GM19328 (cell line): ENCODE data around the gene RGMA.
"Not testable (repeated sequence)": the region's sequence is repeated elsewhere in the genome, so short reads cannot be mapped to it uniquely, and the experiment has no call there.

ENCODE experiments used
- ATAC-seq: cut with Tn5 transposase; IDR thresholded peaks from one replicate; pipeline ENCODE4 v1.9.1; 2021; ENCODE audit warnings: mild to moderate bottlenecking, moderate library complexity; ENCODE audit not compliant: unreplicated experiment

RGMA gene

DNA sequence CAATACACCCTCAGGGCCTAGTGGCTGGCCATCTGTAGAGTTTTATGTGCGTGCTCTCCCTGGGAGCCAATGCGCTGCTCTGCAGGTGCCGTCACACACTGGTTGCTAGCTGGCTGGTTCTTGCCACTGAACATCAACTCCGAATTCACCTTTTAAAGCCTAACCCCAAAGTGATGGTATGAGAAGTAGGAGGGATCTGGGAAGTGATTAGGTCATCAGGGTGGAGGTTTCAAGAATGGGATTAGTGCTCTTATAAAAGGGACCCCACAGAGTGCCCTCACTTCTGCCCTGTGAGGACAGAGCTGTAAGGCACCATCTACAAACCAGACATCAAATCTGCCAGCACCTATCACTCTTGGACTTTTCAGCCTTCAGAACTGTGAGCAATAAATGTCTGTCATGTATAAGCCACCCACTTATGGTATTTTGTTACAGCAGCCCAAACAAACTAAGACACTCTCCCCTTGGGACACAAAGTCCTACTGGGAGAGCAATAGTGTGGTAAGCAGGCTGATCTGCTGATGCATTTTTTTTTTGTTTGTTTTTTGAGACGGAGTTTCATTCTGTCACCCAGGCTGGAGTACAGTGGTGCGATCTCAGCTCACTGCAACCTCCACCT, 20.3 kb downstream of the RGMA start:
- ATAC-seq, result no peak

DNA sequence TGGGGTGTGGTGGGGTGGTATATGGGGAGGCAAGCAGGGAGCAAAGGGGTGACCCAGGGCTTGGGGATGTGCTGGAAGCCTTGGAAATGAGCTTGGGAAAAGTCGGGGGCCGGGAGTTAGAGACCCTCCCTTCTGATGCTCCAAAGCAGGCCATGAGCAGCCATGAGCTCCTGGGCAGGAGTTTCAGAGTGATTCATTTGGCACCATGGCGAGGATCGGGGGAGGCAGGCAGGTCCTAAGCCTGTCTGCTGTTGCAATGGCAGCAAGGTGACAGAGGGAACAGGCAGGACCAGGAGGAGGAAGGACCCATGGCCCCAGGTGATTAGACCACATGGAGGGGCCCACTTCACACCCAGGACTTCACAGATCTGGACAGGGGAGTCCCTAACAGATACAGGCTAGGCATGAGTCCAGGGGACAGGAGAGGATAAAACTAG, 21.3 kb downstream of the RGMA start:
- no peak for ATAC-seq

DNA sequence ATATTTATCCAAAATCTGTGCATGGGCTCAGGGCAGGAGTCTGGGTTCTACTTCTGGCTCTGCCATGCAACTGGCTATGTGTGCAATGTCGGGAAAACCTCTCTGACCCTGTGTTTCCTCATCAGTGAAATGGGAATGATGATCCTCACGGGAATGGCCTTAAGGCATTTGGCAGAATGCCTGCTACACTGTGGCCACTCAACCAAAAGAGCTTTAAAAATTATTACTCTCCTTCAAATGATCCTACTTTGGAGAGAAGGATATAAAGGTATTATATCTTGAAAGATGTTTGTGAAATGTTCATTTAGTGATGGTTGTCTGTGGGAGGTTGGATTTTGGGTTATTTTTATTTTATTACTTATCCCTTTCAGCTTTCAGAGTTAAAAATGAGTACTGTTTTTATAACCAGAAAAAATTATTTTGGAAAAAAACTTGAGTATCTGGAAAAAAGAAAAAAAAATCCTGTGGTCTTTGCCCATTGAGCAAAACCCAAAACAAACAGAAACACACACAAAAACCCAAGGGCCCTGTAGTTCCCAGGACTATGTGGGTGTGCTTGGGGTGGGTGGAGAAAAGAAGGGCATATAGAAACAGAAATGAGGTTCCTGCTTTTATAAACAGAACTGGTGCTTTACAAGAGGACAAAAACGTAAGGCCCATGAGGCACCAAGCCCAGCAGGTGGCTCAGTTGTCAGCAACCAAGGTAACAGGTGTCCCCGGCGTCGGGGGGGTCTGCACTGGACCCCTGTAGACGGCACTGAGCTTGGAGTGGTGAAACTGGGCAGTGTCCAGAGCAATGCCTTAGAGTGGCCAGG, 22.0 kb downstream of the RGMA start:
- ATAC-seq, result no peak

DNA sequence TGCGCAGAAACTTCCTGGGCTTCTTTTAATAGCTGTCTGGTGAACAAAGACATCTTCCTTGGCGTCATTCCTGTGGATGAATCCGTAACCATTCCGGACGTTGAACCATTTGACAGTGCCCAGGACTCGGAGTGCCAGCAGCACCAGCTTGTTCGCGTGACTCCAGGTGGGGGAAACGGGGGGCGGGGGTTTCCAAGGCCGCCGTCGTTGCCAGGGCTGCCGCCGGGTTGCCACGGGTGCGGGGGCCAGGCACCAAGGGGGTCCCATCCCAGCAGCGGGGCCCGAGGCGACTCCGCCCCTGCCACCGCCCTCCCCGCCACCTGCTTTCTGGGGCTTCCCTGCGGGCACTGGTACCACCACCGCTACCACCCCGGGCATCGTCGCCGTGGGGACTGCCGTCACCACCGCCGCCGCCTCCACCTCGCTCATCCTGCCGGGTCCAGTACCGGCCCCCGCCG, 22.8 kb downstream of the RGMA start:
- no peak for ATAC-seq

DNA sequence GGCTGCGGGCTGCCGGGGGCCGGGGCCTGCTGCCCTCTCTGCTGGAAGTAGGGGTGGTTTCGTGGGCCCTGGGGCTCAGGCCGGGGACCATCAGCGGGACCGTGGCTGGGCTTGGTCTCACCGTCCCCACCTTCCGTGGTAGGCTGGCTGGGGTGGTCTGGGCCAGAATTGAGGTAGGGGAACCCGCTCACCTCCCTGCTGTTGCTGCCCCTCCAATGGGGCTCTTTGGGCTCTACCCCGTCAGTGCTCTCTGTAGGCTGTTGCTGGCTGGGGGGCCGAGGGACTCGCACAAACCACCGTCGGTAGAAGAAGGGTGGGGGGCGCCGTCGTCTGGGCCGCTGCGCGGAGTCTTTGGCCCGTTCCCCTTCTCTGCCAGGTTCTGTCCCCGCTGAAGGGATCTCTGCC, 23.4 kb downstream of the RGMA start:
- ATAC-seq, result no peak

DNA sequence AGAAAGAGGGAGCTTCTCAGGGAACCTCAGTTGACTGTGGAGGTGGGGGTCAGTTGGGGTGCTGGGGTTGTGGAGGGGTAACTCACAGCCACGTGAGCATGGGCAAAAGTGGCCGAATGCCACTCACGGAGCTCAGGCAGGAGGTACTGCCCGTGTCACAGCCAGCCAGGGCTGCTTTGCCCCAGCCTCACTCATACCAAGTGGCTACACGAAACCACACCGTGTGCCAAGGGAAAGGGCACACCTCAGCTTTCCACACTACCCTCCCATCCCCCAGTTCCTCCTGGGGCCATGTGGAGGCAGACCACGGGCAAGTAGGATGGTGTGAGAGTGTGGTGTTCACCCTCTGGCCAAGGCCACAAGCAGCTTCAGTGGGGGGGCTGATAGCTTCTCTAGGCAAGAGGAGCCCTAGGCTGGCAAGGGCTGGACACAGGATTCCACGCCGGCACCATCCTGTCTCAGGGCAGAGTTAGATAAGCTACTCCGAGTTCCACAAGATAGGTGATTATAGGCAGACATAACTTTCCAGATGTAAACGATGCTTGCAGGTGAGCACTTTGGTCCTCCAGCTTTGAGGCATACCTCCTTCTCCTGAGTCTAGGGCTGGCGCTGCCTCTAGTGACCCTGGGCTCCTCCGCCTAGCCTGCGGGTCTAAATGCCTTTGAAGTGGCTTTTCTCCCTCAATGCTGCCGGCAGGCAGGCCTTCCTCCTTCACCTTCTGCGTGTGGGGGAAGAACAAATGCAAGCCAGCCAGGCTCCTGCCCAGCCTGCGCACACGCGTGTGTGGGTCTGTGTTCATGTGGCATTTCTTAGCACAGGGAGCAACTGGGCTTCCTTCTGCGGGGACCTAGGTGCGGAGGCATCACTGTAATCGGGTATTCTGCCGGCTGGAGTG, 25.0 kb downstream of the RGMA start:
- no peak for ATAC-seq

DNA sequence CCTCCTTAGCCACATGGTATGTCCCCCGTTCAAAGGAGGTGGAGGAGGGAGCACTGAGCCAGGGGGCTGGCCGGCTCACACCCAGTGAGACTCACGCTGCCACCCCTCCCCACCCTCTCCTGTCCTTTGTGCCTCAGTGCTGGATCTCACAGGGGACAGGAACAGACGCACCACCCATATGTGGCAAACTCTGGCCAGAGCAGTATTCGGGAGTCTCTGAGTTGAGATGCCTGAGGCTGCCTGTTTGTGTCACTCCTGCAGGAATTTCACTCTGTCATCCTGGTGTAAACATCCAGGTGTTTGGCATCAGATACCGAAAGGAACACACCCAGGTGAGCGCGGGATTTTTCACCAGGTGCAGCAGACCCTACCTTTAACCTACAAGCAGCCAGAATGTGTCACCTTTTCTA, 25.7 kb downstream of the RGMA start:
- no peak for ATAC-seq

DNA sequence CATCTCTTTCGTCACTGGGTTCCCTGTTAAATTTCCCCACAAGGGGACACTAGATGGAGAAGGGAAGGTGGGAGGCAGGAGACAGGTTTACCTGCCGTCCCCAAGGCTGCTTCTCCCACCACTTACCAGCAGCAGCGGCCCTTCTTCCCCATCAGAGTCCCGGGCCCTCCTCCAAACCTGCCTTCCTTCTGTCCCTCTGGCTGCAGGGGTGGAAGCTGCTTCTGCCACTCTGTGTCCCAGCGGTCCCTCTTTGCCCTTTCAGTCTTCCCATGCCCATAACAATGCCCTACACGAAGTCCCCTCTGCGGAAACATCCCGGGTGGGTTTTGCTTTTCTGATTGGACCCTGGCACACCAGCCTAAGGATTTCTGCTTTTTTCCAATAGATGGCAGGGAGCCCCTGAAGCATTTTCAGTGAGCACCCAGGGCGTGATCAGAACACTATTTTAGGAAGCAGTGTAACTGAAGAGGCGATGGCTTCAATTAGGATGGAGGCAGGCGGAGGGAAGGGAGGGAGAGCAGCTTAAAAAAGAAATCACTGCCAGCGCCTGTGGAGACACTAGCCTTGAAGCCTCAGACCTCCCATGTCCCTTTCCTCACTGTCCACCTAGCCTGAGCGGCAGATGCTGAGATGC, 26.3 kb downstream of the RGMA start:
- ATAC-seq, result not testable (repeated sequence)

DNA sequence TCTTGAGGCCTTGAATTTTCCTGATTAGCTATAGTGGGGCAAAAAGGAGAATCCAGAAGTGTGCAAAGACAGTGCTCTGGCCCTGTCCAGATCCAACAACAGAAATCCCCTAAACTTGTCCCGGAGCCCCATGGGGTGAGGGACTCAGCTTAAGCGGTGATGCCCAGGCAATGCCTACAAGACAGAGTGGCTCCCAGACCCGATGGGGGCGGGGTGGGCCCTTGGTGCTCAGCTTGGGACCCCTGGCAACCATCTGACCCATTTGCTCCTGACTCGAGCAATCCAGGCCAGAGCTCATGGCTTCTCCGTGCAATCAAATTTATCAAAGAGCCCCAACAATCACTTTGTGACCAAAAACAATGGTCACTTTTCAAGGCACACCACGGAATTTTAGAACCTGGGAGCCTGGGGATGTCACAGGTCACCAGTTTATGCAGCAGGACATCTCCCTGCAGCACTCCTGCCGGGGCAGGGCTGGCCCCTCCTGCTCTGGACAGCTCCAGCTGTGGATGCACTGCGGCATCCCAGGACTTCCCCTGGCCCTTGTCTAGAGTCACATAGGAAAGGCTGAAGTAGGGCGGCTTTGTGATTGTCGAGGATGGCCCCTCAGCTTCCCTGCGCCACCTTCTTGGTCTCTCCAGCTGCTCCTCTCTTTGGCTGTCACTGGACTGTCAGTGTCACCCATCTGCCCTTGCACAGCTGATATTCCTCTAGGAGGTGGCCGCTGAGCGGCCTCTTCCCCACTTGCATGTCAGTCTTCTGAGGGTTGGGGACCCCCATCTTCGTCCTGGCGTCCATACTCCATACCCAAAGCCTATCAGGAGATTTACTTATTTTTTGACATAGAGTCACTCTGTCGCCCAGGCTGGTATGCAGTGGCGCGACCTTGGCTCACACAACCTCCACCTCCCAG, 28.4 kb downstream of the RGMA start:
- no peak for ATAC-seq

DNA sequence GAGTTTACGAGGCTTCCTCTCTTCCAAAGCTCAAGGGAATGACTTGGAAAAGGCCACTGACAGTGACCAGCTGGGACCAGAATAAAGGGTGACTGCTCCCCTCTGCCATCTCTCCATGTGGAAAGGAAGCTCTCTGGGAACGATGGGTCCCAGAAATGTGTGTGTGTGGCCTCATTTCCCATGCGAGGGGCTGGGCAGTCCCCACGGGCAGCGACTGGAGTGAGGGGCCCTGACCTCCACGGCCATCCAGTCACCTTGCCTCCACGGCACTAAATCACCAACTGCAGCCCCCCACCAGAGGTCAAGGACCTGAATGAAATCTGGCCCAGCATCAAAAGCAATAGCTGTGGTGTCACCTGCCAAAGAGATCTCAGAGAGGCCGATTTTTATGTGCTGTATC, 29.6 kb downstream of the RGMA start:
- ATAC-seq, result no peak

DNA sequence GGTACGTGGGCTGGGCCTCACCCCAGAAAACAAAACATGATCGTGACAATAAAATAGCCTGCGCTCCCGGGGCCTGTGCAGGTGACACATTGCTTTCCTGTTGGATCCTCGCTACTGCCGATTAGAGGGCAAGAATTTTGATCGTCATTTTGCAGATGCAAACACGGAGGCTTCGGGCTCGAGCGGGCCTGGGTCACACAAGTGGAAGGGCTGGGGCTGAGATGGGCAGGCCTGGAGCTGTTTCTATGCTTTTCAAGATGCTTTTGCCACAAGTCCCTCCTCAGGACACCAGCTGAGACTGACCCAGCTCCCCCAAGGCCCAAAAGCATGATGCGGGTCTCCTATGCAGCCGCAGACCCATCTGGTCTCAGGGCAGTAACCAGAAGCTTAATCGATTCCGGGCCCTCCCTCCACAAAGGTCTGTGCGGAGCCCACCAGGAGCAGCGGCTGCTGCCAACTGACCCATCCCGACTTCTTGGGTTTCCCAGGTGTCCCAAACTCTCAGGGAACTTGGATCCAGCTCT, 30.0 kb downstream of the RGMA start:
- no peak for ATAC-seq

DNA sequence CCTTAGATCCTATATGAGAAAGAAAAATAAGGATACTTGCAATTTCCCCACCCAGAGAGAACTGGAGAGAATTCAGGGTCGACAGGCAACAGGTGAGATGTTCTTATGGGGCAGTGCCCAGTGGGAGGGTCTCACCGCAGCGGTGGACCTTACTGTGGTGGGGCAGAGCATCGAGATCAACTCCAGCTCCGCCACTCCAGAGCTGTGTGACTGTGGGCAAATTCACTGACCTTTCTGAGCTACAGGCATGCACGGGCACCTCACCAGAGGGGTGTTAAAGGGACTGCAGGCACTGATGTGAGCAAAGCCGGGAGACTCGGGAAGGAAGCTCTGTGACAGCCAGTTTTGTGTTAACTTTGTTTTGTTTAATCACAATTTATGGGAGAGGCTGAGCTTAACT, 30.9 kb downstream of the RGMA start:
- ATAC-seq, result no peak

DNA sequence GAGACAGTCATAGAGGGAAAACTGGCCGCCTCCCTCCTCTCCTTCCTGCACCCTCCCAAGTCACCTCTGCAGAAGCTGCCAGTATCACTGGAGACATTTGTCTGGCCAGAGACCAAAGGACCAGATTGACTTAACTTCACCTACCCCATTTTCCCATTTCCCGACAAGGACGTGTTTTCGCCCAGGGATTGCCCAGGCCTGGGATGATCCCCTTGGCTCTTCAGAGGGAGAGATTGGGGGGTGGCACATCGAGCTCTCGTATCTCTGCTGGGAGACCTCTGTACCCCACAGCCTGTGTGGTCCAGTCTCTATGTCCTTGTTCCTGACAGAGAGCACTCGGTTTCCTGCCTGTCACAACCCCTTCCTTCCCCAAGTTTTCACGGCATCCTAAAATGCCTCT, 31.4 kb downstream of the RGMA start:
- ATAC-seq, result no peak

DNA sequence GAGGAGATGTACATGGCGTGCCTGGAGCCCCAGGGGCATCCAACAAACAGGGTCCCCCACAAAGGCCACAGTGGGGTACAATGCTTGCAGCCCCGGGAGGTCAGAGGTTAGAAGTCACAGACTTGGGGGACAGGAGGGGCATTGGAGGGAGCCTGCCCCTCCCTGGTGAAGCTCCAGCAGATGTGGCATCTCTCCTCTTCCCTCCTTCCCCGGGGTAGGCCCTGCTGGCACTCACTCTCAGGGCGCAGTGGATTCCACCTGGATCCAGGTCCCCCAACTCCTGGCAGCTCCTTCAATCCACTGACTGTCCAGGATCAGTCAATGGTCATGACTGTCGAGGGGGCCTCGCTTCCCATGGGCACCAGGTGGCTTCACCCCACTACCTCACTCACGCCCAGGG, 32.2 kb downstream of the RGMA start:
- ATAC-seq, result no peak

DNA sequence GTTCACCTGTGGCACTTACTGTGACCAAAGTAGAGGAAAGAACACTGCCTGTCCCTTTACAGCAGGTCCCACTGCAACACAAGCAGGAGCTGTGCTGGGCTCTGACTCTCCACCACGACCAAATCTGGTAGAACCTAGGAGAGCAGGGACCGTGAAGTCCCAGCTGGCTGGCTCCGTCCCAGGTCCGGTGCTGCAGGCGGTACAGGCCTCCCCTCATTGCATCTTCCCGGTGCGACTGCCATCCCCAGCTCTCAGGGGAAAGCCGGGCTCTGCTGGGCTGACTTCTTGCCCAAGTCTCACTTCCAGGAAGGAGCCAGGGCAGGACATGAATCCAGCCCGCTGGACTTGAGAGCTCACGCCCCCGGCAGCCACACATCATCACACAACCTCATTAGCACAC, 33.8 kb downstream of the RGMA start:
- ATAC-seq, result no peak

DNA sequence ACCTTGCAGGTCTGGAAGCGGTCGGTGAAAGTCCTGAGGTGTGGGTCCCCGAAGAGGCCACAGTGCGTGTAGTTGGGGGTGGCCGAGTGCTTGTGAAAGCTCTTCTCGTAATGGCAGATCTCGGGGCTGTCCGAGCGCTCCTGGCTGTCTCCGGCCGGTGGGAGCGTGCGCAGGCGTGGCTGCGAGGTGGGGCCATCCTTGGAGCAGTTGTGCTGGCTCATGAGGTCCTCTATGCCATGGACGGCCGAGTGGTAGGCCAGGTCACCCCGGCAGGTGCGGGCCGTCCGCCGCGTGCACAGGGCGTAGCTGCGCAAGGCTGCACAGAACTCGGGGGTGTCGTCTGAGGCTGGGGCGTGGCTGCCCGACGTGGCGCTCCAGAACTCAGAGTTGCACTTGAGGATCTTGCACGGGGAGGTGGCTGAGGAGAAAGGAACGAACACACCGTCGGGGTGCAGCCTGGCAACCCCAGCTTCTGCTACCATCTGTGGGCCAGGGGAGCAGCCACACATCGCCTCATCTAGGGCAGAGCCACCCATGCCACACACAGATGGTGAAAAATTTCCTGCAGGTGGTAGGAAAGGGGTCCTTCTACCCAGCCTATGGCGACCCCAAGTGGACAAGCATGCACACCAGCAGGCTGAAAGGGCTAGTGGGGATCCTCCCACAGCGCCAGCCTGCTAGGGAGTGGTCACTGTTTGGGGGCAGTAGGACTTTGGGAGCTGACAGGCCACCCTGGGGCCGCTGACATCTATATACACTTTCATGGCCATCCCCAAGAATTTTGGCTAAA, 36.7 kb downstream of the RGMA start:
- ATAC-seq, result no peak

DNA sequence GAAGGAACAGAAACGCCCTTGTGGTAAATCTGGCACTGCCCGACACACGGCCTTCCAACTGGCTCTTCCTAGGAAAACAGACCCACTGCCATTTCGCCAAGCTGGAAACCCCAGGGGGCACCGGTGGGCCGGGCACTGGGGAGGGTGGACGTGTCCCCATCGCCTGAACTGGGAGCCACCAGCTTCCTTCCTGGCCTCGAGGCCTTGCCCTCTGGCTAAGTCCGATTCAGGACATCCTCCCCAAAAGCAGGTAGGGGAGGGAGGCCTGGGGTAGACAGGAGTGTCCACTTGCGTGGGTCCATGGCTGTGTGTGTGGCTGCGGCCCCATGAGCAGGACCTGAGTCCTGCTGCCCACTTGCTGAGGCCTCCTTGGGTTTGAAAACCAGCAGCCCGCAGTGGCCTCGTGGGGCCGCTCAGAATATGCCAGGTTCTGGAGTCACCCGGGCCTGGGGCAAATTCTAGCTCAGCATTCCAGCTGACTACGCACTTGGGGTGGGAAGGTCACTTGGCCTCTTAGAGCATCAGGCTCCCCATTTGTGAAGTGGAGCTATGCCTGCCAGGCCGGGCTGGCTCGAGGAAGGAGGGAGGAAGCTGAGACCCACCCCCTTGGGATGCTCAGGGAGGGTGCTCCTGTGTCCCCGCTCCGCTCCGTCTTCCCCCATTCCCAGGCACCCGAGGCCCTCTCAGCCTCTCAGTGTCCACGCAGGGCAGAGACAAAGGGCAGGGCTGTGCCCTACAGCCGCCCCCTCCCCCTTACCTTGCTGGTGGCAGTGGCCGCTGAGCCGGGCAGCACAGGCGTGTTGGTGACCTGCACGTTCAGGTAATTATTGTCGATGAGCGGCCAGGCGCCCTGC, 37.5 kb downstream of the RGMA start:
- no peak for ATAC-seq

DNA sequence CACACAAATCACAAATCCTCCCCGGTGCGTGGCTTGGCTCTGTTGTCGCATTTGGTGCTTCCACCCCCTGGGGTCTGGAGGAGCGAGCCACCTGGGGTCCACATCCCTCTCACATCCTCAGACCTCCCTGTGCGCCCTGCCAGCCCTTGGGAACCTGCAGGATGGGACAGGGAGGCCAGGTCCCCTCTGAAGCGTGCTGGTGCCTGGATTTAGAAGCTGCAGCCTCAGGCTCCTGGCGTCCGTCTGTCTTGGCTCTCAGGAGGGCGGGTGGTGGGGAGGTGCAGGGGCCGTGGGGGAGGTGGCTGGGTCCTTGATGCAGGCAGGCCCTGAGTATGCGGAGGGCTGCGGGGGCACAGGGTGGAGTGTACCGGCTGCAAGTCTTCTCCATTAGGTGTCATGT, 38.4 kb downstream of the RGMA start:
- no peak for ATAC-seq
